OCI-LY3 (cell line): Measurements from ENCODE around the gene TOMM34.

Experiments used
- EZH2phosphoT487 ChIP-seq: fragments of 200-600 bp; shearing (Covaris generic); IDR thresholded peaks from 2 replicates; pipeline ENCODE4 v1.6.1; 2018; ENCODE audit warnings: antibody characterized with exemption, mixed run types, low read depth
- TF ChIP-seq, protein P1 (sequence below): fragments of 200-600, 300-600 bp; sonication (generic); IDR thresholded peaks from 2 replicates; pipeline ENCODE4 v1.5.1; 2014; ENCODE audit warnings: antibody characterized with exemption, low read length, low read depth

GRCh38 chr20:44901974-44902373, 58.2 kb downstream of the TOMM34 start:
- TF ChIP-seq, protein P1, sequence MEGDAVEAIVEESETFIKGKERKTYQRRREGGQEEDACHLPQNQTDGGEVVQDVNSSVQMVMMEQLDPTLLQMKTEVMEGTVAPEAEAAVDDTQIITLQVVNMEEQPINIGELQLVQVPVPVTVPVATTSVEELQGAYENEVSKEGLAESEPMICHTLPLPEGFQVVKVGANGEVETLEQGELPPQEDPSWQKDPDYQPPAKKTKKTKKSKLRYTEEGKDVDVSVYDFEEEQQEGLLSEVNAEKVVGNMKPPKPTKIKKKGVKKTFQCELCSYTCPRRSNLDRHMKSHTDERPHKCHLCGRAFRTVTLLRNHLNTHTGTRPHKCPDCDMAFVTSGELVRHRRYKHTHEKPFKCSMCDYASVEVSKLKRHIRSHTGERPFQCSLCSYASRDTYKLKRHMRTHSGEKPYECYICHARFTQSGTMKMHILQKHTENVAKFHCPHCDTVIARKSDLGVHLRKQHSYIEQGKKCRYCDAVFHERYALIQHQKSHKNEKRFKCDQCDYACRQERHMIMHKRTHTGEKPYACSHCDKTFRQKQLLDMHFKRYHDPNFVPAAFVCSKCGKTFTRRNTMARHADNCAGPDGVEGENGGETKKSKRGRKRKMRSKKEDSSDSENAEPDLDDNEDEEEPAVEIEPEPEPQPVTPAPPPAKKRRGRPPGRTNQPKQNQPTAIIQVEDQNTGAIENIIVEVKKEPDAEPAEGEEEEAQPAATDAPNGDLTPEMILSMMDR, result no peak
- no peak for TF ChIP-seq EZH2phosphoT487
